Stimulated activated naive B cell treated with anti-CD40 and anti-IgM and Interleukin-4, amounts not matched to agents 10 μg/mL and 1 μg/mL and 100 μg/mL, for 72 hours (primary cell): ENCODE results near the gene MYRIP.

ENCODE experiments used
- ATAC-seq, 2 donors: fragments of 150-1000 bp; cut with Tn5 transposase; replicated peaks; 2 replicates each; pipeline ENCODE4 v1.10.0; 2021; ENCODE audit warnings: moderate library complexity in 1 of 2
- DNase-seq: peaks from one replicate; pipeline ENCODE4 v3.0.0; 2021
- H3K27ac Mint-ChIP-seq: one replicate; pipeline ENCODE4 v1.8.0; 2022; ENCODE audit warnings: mild to moderate bottlenecking, mixed read lengths
- H3K27me3 Mint-ChIP-seq, 2 donors: one replicate each; pipeline ENCODE4 v1.8.0; 2022; ENCODE audit warnings: mixed read lengths in 2 of 2
- H3K36me3 Mint-ChIP-seq, 2 donors: one replicate each; pipeline ENCODE4 v1.8.0; 2022; ENCODE audit warnings: mixed read lengths in 2 of 2, mild to moderate bottlenecking in 1 of 2
- H3K4me1 Mint-ChIP-seq, 2 donors: one replicate each; pipeline ENCODE4 v1.8.0; 2022; ENCODE audit warnings: mixed read lengths in 2 of 2, mild to moderate bottlenecking in 1 of 2
- H3K4me3 Mint-ChIP-seq, 2 donors: one replicate each; pipeline ENCODE4 v1.8.0; 2022; ENCODE audit warnings: mild to moderate bottlenecking in 2 of 2, mixed read lengths in 2 of 2, moderate library complexity in 1 of 2
- H3K9me3 Mint-ChIP-seq, 2 donors: one replicate each; pipeline ENCODE4 v1.8.0; 2022; ENCODE audit warnings: mixed read lengths in 2 of 2, mild to moderate bottlenecking in 1 of 2

Gene MYRIP

GRCh38 chr3:40088527-40089170 is 279.2 kb downstream of the MYRIP start:
- Mint-ChIP-seq H3K4me1 (no peaks in the 10 kb centered on the region), H3K4me3 (no peak overlapping the region), H3K36me3 (no peaks in the 10 kb centered on the region), H3K9me3 (no peaks in the 10 kb centered on the region), H3K27ac (no peak overlapping the region), H3K27me3 (no peaks in the 10 kb centered on the region)
- ATAC-seq (no peak), DNase-seq (no peak)

GRCh38 chr3:40096661-40097111 is 287.3 kb downstream of the MYRIP start:
- Mint-ChIP-seq H3K4me1 (no peaks in the 10 kb centered on the region), H3K27ac (no peak overlapping the region), H3K36me3 (no peaks in the 10 kb centered on the region), H3K4me3 (no peak overlapping the region), H3K27me3 (peaks cover 5 to 13% of the 10 kb centered on the region in 2 donors), H3K9me3 (peaks cover 2 to 7% of the 10 kb centered on the region in 2 donors)
- no peak for ATAC-seq
- no peak for DNase-seq

GRCh38 chr3:40097131-40098117 is 288.0 kb downstream of the MYRIP start:
- ATAC-seq (no peak), DNase-seq (no peak)
- no peak overlapping the region for H3K4me3 Mint-ChIP-seq
- no peaks in the 10 kb centered on the region for H3K4me1 Mint-ChIP-seq
- H3K27me3 Mint-ChIP-seq: peaks cover 5 to 13% of the 10 kb centered on the region in 2 donors
- no peaks in the 10 kb centered on the region for H3K36me3 Mint-ChIP-seq
- H3K9me3 Mint-ChIP-seq: peaks cover 2 to 9% of the 10 kb centered on the region in 2 donors
- H3K27ac Mint-ChIP-seq: no peak overlapping the region

- no peak for DNase-seq
- H3K9me3 Mint-ChIP-seq: peaks cover 4 to 9% of the 10 kb centered on the region in 2 donors
- no peaks in the 10 kb centered on the region for H3K36me3 Mint-ChIP-seq
- H3K4me3 Mint-ChIP-seq: no peak overlapping the region
- no peaks in the 10 kb centered on the region for H3K4me1 Mint-ChIP-seq
- no peak overlapping the region for H3K27ac Mint-ChIP-seq
- H3K27me3 Mint-ChIP-seq: peaks cover 9 to 18% of the 10 kb centered on the region in 2 donors
- no peak for ATAC-seq
Measured at GRCh38 chr3:40098261-40098759, 288.9 kb downstream of the MYRIP start.

- Mint-ChIP-seq H3K9me3 (peaks cover 4 to 9% of the 10 kb centered on the region in 2 donors), H3K4me3 (no peak overlapping the region), H3K27me3 (peaks cover 9 to 19% of the 10 kb centered on the region in 2 donors), H3K27ac (no peak overlapping the region), H3K36me3 (no peaks in the 10 kb centered on the region), H3K4me1 (no peaks in the 10 kb centered on the region)
- no peak for DNase-seq
- ATAC-seq: no peak
Measured at GRCh38 chr3:40099871-40100270, 290.5 kb downstream of the MYRIP start.

- no peak overlapping the region for H3K27ac Mint-ChIP-seq
- no peak for ATAC-seq
- H3K36me3 Mint-ChIP-seq: no peaks in the 10 kb centered on the region
Measured at GRCh38 chr3:40102182-40102581, 292.8 kb downstream of the MYRIP start.

GRCh38 chr3:40103829-40104228 is 294.4 kb downstream of the MYRIP start:
- H3K27ac Mint-ChIP-seq: no peak overlapping the region
- ATAC-seq: no peak
- peaks cover 4 to 9% of the 10 kb centered on the region in 2 donors for H3K9me3 Mint-ChIP-seq
- no peaks in the 10 kb centered on the region for H3K36me3 Mint-ChIP-seq
- H3K4me3 Mint-ChIP-seq: no peak overlapping the region
- no peak for DNase-seq
- H3K27me3 Mint-ChIP-seq: peaks cover 9 to 11% of the 10 kb centered on the region in 2 donors
- H3K4me1 Mint-ChIP-seq: no peaks in the 10 kb centered on the region

More at GRCh38 chr3:40102182-40102581, 292.8 kb downstream of the MYRIP start:
- peaks cover 4 to 9% of the 10 kb centered on the region in 2 donors for H3K9me3 Mint-ChIP-seq
- no peak overlapping the region for H3K4me3 Mint-ChIP-seq
- H3K4me1 Mint-ChIP-seq: no peaks in the 10 kb centered on the region
- DNase-seq: no peak
- H3K27me3 Mint-ChIP-seq: peaks cover 9 to 11% of the 10 kb centered on the region in 2 donors

GRCh38 chr3:40104441-40104840 is 295.0 kb downstream of the MYRIP start:
- Mint-ChIP-seq H3K27me3 (peaks cover 9 to 11% of the 10 kb centered on the region in 2 donors), H3K27ac (no peak overlapping the region), H3K9me3 (peaks cover 4 to 9% of the 10 kb centered on the region in 2 donors), H3K4me3 (no peak overlapping the region), H3K36me3 (no peaks in the 10 kb centered on the region), H3K4me1 (no peaks in the 10 kb centered on the region)
- ATAC-seq: no peak
- DNase-seq: no peak

- DNase-seq (no peak), ATAC-seq (no peak)
- Mint-ChIP-seq H3K9me3 (no peaks in the 10 kb centered on the region), H3K4me3 (no peak overlapping the region), H3K36me3 (no peaks in the 10 kb centered on the region), H3K27ac (no peak overlapping the region), H3K27me3 (no peaks in the 10 kb centered on the region), H3K4me1 (no peaks in the 10 kb centered on the region)
Measured at GRCh38 chr3:40108643-40109042, 299.2 kb downstream of the MYRIP start.

- Mint-ChIP-seq H3K36me3 (no peaks in the 10 kb centered on the region), H3K4me3 (no peak overlapping the region), H3K27ac (no peak overlapping the region), H3K9me3 (no peaks in the 10 kb centered on the region), H3K27me3 (no peaks in the 10 kb centered on the region), H3K4me1 (no peaks in the 10 kb centered on the region)
- ATAC-seq: no peak
- no peak for DNase-seq
Measured at GRCh38 chr3:40109641-40110490, 300.5 kb downstream of the MYRIP start.

- H3K27me3 Mint-ChIP-seq: peaks cover 4% of the 10 kb centered on the region in 2 donors
- H3K36me3 Mint-ChIP-seq: no peaks in the 10 kb centered on the region
- ATAC-seq (no peak), DNase-seq (no peak)
- no peaks in the 10 kb centered on the region for H3K4me1 Mint-ChIP-seq
- H3K27ac Mint-ChIP-seq: no peak overlapping the region
- no peak overlapping the region for H3K4me3 Mint-ChIP-seq
- no peaks in the 10 kb centered on the region for H3K9me3 Mint-ChIP-seq
Measured at GRCh38 chr3:40116478-40117177, 307.2 kb downstream of the MYRIP start.

GRCh38 chr3:40118091-40118490 is 308.7 kb downstream of the MYRIP start:
- Mint-ChIP-seq H3K4me3 (no peak overlapping the region), H3K27me3 (peaks cover 4% of the 10 kb centered on the region in 2 donors), H3K27ac (no peak overlapping the region), H3K36me3 (no peaks in the 10 kb centered on the region), H3K9me3 (no peaks in the 10 kb centered on the region), H3K4me1 (no peaks in the 10 kb centered on the region)
- ATAC-seq: no peak
- no peak for DNase-seq

GRCh38 chr3:40120067-40120692 is 310.8 kb downstream of the MYRIP start:
- Mint-ChIP-seq H3K9me3 (no peaks in the 10 kb centered on the region), H3K4me1 (no peaks in the 10 kb centered on the region), H3K4me3 (no peak overlapping the region), H3K27me3 (peaks cover 3 to 4% of the 10 kb centered on the region in 2 donors), H3K27ac (no peak overlapping the region), H3K36me3 (no peaks in the 10 kb centered on the region)
- DNase-seq: no peak
- no peak for ATAC-seq
